ENCODE results near the gene DCAF11. TPM values are rescaled to one million over a fixed set of nuclear protein-coding genes. Genes with fewer than 3 reads are reported as not detected.

The DCAF11 gene
- total and polyA plus RNA-seq, 2 of the 13 experiments (the other 11 are each of a cell fraction or from before 2014, with no cell fraction given) = 150 to 257 TPM

GRCh38 chr14:24135584-24135833, 20.9 kb downstream of the DCAF11 start (continued):
- no peak for TF ChIP-seq MED1 (CRISPR knock-in tag; IDR thresholded peaks at IDR 0.05)
- no peak for TF ChIP-seq ZNF367 (CRISPR knock-in tag; IDR thresholded peaks at IDR 0.05; ENCODE audit: borderline replicate concordance)
- TF ChIP-seq CHD2 (IDR thresholded peaks at IDR 0.05; ENCODE audit: low read depth, low read length) = no peak
- TF ChIP-seq STAT5B (CRISPR knock-in tag; IDR thresholded peaks at IDR 0.05) = no peak
- no peak for TF ChIP-seq SKI (IDR thresholded peaks at IDR 0.05; ENCODE audit: partially characterized antibody)
- no peak for TF ChIP-seq ZNF331 (CRISPR knock-in tag; IDR thresholded peaks at IDR 0.05)
- no peak for TF ChIP-seq TBP (CRISPR knock-in tag; IDR thresholded peaks at IDR 0.05)
- no peak for TF ChIP-seq SOX13 (IDR thresholded peaks at IDR 0.05)
- TF ChIP-seq SOX13 (CRISPR knock-in tag; conservative IDR thresholded peaks at IDR 0.05 in 1 of 2, IDR thresholded peaks at IDR 0.05 in 1 of 2) = peak in 1 of 2 experiments; percentile 90; a peak in 2 of 4 replicates
- no peak for TF ChIP-seq ZNF616 (CRISPR knock-in tag; IDR thresholded peaks at IDR 0.05; ENCODE audit: low read depth)
- TF ChIP-seq JARID2 (CRISPR knock-in tag; IDR thresholded peaks at IDR 0.05; ENCODE audit: insufficient replicate concordance) = no peak
- TF ChIP-seq, protein P1, sequence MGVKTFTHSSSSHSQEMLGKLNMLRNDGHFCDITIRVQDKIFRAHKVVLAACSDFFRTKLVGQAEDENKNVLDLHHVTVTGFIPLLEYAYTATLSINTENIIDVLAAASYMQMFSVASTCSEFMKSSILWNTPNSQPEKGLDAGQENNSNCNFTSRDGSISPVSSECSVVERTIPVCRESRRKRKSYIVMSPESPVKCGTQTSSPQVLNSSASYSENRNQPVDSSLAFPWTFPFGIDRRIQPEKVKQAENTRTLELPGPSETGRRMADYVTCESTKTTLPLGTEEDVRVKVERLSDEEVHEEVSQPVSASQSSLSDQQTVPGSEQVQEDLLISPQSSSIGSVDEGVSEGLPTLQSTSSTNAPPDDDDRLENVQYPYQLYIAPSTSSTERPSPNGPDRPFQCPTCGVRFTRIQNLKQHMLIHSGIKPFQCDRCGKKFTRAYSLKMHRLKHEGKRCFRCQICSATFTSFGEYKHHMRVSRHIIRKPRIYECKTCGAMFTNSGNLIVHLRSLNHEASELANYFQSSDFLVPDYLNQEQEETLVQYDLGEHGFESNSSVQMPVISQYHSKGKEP (CRISPR knock-in tag; IDR thresholded peaks at IDR 0.05) = no peak
- TF ChIP-seq TEAD3 (CRISPR knock-in tag; optimal IDR thresholded peaks at IDR 0.05; ENCODE audit: borderline replicate concordance) = peak; percentile 27
- no peak for TF ChIP-seq HES4 (CRISPR knock-in tag; IDR thresholded peaks at IDR 0.05; ENCODE audit: borderline replicate concordance)
- TF ChIP-seq RXRB (CRISPR knock-in tag; IDR thresholded peaks at IDR 0.05; ENCODE audit: borderline replicate concordance) = no peak
- TF ChIP-seq ZNF432 (CRISPR knock-in tag; IDR thresholded peaks at IDR 0.05; ENCODE audit: borderline replicate concordance) = no peak
- no peak for TF ChIP-seq HNF4G (IDR thresholded peaks at IDR 0.05; ENCODE audit: borderline replicate concordance, low read depth, low read length)
- no peak for TF ChIP-seq HNF4G (CRISPR knock-in tag; IDR thresholded peaks at IDR 0.05; ENCODE audit: borderline replicate concordance, low read depth)
- 0 out of 2 replicates have a peak, but pooled peaks have one; percentile 15 for TF ChIP-seq ZNF839 (CRISPR knock-in tag; IDR thresholded peaks at IDR 0.05; ENCODE audit: borderline replicate concordance)
- no peak for TF ChIP-seq ARNT (IDR thresholded peaks at IDR 0.05)
- TF ChIP-seq, protein P2, sequence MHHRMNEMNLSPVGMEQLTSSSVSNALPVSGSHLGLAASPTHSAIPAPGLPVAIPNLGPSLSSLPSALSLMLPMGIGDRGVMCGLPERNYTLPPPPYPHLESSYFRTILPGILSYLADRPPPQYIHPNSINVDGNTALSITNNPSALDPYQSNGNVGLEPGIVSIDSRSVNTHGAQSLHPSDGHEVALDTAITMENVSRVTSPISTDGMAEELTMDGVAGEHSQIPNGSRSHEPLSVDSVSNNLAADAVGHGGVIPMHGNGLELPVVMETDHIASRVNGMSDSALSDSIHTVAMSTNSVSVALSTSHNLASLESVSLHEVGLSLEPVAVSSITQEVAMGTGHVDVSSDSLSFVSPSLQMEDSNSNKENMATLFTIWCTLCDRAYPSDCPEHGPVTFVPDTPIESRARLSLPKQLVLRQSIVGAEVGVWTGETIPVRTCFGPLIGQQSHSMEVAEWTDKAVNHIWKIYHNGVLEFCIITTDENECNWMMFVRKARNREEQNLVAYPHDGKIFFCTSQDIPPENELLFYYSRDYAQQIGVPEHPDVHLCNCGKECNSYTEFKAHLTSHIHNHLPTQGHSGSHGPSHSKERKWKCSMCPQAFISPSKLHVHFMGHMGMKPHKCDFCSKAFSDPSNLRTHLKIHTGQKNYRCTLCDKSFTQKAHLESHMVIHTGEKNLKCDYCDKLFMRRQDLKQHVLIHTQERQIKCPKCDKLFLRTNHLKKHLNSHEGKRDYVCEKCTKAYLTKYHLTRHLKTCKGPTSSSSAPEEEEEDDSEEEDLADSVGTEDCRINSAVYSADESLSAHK (CRISPR knock-in tag; IDR thresholded peaks at IDR 0.05; ENCODE audit: borderline replicate concordance) = peak; percentile 35; the same call in 1 of the 2 replicates
- TF ChIP-seq FOXC1 (CRISPR knock-in tag; IDR thresholded peaks at IDR 0.05; ENCODE audit: borderline replicate concordance) = no peak
- no peak for TF ChIP-seq SALL2 (CRISPR knock-in tag; IDR thresholded peaks at IDR 0.05)
- TF ChIP-seq FOSL2 (CRISPR knock-in tag; IDR thresholded peaks at IDR 0.05) = no peak; the same call in 1 of the 2 replicates
- TF ChIP-seq, protein P3, sequence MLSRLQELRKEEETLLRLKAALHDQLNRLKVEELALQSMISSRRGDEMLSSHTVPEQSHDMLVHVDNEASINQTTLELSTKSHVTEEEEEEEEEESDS (CRISPR knock-in tag; IDR thresholded peaks at IDR 0.05; ENCODE audit: borderline replicate concordance) = no peak
- 0 out of 2 replicates have a peak, but pooled peaks have one; percentile 11 for TF ChIP-seq ZNF264 (CRISPR knock-in tag; IDR thresholded peaks at IDR 0.05)
- no peak for TF ChIP-seq MLLT10 (CRISPR knock-in tag; IDR thresholded peaks at IDR 0.05)
- no peak for TF ChIP-seq ZNF816 (CRISPR knock-in tag; IDR thresholded peaks at IDR 0.05; ENCODE audit: borderline replicate concordance)
- TF ChIP-seq ZNF333 (CRISPR knock-in tag; IDR thresholded peaks at IDR 0.05; ENCODE audit: borderline replicate concordance) = no peak
- TF ChIP-seq U2AF1 (optimal IDR thresholded peaks at IDR 0.05; ENCODE audit: low read depth, low read length) = no peak
- no peak for TF ChIP-seq POLR2AphosphoS5 (IDR thresholded peaks at IDR 0.05; ENCODE audit: low read depth, low read length)
